ENCODE data around the gene RNF207.

DNA sequence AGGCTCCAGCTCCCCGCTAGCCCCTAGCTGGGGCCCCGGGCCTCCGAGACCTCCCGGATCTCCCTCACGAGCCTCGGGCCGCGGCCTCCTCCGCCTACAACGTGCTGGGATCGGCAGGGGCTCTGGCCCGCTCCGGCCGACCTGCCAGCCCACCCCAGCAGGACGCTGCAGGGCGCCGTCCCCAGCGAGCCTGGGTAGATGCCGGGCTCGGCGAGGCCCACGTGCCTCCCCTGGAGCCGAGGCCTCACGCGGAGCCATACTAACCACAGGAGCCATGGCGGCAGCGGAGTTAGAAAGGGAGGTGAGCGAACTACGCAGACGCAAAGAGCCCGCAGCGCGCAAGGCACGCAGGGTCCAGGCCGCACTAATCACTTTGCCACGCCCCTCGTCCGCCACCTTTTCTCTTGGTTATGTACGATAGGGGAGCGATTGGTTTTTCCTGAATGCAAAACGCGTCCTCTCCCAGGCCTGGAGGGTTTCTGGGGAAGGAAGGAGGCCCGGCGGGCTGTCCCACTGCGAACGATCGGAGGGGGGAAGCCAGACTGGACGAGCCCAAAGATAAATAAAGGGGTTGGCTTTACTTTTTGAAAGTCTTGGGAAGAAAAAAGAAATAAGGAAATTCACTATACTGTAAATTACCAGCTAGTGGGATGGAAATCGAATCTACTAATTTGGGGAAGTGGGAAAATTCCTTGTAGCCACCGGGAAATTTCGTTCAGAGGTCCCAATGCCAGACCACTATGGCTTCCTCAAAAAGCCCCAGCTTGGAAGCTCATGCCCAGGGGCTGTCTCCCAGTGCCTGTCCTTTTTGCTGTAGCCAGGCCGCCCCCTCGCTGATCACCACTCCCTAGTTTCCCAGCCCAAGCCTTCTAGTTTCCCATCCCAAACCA, 6.4 kb upstream of the RNF207 start, which contains the start of gene RPL22:
- TF ChIP-seq, protein P1, sequence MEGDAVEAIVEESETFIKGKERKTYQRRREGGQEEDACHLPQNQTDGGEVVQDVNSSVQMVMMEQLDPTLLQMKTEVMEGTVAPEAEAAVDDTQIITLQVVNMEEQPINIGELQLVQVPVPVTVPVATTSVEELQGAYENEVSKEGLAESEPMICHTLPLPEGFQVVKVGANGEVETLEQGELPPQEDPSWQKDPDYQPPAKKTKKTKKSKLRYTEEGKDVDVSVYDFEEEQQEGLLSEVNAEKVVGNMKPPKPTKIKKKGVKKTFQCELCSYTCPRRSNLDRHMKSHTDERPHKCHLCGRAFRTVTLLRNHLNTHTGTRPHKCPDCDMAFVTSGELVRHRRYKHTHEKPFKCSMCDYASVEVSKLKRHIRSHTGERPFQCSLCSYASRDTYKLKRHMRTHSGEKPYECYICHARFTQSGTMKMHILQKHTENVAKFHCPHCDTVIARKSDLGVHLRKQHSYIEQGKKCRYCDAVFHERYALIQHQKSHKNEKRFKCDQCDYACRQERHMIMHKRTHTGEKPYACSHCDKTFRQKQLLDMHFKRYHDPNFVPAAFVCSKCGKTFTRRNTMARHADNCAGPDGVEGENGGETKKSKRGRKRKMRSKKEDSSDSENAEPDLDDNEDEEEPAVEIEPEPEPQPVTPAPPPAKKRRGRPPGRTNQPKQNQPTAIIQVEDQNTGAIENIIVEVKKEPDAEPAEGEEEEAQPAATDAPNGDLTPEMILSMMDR (IDR thresholded peaks at IDR 0.05; ENCODE audit: low read depth, low read length) = no peak
- TF ChIP-seq EZH2phosphoT487 (IDR thresholded peaks at IDR 0.05; ENCODE audit: low read depth) = no peak

Measured in OCI-LY3 (cell line).